ENCODE measurements around the gene OXER1.

DNA sequence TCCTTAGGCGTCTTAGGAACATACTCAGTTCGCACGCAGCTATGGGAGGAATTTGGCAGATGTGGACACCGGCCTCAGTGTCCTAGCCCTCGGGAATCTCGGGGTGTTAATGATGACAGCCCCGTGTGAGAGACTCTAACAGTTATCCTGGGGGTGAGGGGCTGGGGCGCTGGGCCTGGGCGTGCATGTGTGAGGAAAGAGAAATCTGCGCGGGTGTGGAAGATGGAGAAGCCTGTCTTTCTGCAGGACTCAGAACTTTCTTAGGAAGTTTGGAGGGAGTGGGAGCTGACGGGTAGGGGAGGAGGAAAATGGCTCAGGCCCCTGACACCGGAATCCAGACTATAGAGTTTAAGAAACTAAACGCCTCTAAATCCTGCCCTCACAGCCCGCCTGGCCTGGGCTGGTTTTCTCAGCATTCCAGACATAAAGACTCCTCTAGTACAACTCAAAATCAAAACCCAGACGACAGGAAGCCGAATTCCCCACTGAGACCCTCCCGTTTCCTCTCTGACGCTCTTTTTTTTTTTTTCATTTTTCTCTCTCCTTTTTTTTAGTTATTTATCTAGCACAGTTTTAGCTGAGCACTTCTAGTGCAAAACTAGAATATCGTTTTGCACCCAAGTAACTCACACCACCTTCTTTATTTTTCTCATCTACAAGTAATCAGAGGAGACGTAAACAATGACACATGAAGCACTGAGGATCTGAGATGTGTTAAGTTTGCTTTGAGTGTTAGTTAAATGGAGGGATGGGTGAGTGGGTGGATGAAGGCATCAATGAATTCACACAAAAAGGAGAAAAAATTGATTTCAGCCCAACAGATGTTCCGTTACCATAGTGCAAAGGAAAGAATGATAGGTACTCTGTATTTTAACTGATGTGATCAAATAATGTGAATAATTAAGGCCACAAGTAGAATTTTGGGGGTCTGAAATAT lies 29.7 kb upstream of the OXER1 start:
- no peak for TF ChIP-seq ZNF274 (IDR thresholded peaks at IDR 0.05; ENCODE audit: low read depth, low read length)
- TF ChIP-seq SUZ12 (IDR thresholded peaks at IDR 0.05; ENCODE audit: extremely low read depth, insufficient read depth, insufficient read length) = no peak

All from NT2/D1 (cell line).